Measurements from ENCODE around the gene TPRKB.
"Not testable (repeated sequence)": the region's sequence is repeated elsewhere in the genome, so short reads cannot be mapped to it uniquely, and the experiment has no call there.

The TPRKB gene

DNA sequence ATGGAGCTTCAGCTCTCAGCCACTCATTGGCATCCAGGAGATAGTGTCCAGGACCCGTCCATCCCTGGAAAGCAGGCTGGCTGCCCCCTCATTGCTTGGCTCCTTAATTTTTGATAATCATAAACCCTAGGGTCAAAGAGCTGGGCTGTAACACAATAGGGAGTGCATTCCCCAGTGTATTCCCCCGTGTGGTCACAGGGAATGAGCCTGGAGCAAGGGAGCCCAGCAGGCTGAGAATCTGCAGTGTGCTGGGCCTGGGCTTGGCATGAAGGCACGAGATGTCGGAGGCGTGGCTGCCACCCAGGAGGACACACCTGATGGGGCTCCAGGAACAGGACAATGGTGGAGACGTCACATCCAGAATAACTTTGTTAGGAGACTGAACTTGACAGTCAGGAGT lies 18.7 kb downstream of the TPRKB start:
- TF ChIP-seq, protein P1, sequence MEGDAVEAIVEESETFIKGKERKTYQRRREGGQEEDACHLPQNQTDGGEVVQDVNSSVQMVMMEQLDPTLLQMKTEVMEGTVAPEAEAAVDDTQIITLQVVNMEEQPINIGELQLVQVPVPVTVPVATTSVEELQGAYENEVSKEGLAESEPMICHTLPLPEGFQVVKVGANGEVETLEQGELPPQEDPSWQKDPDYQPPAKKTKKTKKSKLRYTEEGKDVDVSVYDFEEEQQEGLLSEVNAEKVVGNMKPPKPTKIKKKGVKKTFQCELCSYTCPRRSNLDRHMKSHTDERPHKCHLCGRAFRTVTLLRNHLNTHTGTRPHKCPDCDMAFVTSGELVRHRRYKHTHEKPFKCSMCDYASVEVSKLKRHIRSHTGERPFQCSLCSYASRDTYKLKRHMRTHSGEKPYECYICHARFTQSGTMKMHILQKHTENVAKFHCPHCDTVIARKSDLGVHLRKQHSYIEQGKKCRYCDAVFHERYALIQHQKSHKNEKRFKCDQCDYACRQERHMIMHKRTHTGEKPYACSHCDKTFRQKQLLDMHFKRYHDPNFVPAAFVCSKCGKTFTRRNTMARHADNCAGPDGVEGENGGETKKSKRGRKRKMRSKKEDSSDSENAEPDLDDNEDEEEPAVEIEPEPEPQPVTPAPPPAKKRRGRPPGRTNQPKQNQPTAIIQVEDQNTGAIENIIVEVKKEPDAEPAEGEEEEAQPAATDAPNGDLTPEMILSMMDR (IDR thresholded peaks at IDR 0.05; ENCODE audit: borderline replicate concordance, control extremely low read depth, extremely low read depth, insufficient read depth, missing control alignments), result no peak
- in situ Hi-C loops (cut with MboI; ENCODE audit: low sequenced_read_pairs, unreplicated experiment), result no loop called here
- DNase-seq (ENCODE audit: low spot score), result no peak

DNA sequence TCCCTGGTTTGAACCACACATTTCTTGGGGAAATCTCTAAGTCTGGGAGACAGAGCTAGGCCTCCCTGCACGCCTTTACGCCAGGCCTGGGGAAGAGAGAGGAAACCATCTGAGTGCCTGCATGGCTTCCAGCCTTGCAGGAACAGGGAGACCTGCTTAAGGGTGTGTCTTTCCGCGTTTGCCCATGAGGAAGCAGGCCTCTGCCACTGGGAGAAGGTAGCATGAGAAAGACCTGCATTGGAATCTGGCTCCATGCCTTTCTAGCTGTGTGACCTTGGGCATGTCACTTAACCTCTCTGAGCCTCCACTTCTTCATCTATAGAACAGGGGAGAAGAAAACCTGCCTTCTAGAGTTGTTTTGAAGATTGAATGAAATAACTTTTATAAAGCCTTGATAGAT lies 19.4 kb downstream of the TPRKB start:
- in situ Hi-C loops (cut with MboI; ENCODE audit: low sequenced_read_pairs, unreplicated experiment); DNase-seq (ENCODE audit: low spot score): not testable (repeated sequence)

DNA sequence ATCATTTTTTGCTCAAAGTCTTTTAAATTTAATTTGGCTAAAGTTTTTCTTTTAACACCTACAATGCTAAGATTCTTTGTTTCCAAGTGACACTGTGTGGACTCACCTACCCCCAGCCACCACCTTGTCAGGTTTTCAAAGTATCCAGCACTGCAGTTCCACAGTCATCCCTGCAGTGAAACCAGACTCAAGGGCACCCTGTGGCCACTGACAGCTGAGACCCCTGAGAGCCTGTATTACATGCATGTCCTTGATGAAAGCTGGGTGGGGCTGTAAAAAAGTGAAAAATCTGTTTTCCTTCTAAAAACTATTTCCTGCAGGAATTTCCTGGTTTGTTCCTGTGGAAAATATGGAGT lies 19.9 kb downstream of the TPRKB start:
- in situ Hi-C loops (cut with MboI; ENCODE audit: low sequenced_read_pairs, unreplicated experiment), result no loop called here
- TF ChIP-seq, protein P1 (IDR thresholded peaks at IDR 0.05; ENCODE audit: borderline replicate concordance, control extremely low read depth, extremely low read depth, insufficient read depth, missing control alignments), result no peak
- DNase-seq (ENCODE audit: low spot score), result no peak

DNA sequence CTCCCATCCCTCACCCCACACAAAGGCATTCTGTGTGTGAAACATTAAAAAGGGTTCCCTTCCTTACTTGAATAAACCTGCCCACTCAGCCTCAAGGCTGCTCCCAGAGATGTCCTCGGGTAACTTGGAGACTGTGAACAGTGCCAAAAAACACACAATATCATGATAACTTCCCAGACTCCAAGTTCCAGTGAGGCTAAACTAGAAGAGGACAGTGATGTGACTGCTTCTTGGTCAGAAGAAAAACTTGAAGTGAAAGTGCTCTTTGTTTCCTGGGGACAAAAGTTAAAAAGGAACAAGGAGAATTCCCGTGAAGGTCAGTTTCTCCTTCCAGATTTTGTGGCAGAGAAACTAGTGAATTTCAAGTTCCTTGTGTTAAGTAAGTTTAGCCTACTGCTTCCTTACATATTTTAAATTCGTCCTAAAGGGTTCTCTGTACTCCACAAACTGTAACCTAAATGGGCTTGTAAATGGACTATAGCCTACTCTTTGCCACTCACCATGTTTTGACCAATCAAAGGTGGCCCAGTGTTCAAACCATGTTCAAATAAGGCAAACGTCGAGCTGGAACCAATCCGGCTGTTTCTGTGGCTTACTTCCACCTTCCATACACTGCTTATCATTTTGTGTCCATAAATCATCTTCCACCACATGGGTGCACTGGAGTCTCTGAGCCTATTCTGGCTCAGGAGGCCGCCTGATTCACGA lies 20.4 kb downstream of the TPRKB start:
- in situ Hi-C loops (cut with MboI; ENCODE audit: low sequenced_read_pairs, unreplicated experiment), result no loop called here
- TF ChIP-seq, protein P1 (IDR thresholded peaks at IDR 0.05; ENCODE audit: borderline replicate concordance, control extremely low read depth, extremely low read depth, insufficient read depth, missing control alignments), result no peak
- DNase-seq (ENCODE audit: low spot score), result no peak

DNA sequence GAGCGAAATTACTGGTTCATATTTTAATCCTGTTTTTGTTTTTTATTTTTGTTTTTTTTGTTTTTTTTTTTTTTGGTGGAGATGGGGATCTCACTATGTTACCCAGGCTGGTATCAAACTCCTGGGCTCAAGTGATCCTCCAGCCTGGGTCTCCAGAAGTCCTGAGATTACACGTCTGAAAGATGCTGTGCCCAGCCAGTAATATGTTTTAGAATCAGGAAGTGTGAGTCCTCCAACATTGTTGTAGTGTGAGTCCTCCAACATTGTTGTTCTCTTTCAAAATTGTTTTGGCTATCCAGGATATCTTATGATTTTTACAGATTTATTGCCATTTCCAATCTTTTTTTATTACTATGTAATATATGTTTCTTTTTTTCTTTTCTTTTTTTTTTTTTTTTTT lies 23.1 kb downstream of the TPRKB start:
- no peak for DNase-seq (ENCODE audit: low spot score)
- in situ Hi-C loops (cut with MboI; ENCODE audit: low sequenced_read_pairs, unreplicated experiment), result no loop called here
- TF ChIP-seq, protein P1 (IDR thresholded peaks at IDR 0.05; ENCODE audit: borderline replicate concordance, control extremely low read depth, extremely low read depth, insufficient read depth, missing control alignments), result no peak

DNA sequence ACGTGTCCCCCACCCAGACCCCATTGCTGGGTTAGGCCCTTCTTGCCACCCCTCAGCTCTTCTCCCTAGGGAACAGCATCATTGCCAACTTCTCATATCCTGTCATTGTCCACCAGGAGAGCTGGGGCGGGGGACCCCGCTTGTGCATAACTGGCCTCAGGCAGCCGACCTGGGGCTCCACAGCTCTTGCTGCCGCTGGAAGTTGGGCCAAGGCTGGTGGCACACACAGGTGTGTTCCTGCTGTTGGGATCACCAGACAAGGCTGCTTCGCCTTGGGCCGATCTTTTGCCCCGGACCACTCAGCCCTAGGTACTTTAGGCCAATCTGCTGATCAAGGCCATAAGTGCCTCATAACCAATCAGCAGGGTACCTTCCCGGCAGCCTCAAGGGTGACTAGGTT lies 28.6 kb downstream of the TPRKB start:
- in situ Hi-C loops (cut with MboI; ENCODE audit: low sequenced_read_pairs, unreplicated experiment), result no loop called here
- no peak for DNase-seq (ENCODE audit: low spot score)
- TF ChIP-seq, protein P1 (IDR thresholded peaks at IDR 0.05; ENCODE audit: borderline replicate concordance, control extremely low read depth, extremely low read depth, insufficient read depth, missing control alignments), result no peak

DNA sequence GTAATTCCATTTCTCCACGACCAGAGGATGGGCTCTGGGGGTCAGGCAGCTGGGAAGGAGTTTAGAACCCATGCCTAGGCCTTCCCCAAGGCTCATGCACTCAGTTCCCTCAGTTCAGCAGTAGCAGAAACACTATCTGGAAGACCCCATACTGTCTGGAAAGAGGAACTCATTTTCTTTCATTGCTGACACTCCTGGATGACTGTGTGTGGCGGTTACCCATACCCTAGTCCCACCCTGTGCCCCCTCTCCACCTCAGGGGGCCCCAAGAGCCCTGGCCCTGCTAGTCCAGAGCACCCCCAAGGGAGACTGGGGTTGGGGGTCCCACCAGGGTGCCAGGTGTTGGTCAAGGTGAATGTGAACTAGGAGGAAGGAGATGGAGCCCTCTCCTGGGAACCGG lies 29.5 kb downstream of the TPRKB start:
- TF ChIP-seq, protein P1 (IDR thresholded peaks at IDR 0.05; ENCODE audit: borderline replicate concordance, control extremely low read depth, extremely low read depth, insufficient read depth, missing control alignments), result no peak
- in situ Hi-C loops (cut with MboI; ENCODE audit: low sequenced_read_pairs, unreplicated experiment), result no loop called here
- no peak for DNase-seq (ENCODE audit: low spot score)

Measured in GM13976 (cell line).